GM19025 (cell line): Measurements from ENCODE around the gene GRB2.
"Not testable (repeated sequence)": the region's sequence is repeated elsewhere in the genome, so short reads cannot be mapped to it uniquely, and the experiment has no call there.

Experiments used
- ATAC-seq: cut with Tn5 transposase; IDR thresholded peaks from one replicate; pipeline ENCODE4 v1.9.1; 2021; ENCODE audit warnings: mild to moderate bottlenecking, low read depth, moderate library complexity; ENCODE audit not compliant: unreplicated experiment

Gene GRB2

GRCh38 chr17:75356260-75356937 is 49.1 kb downstream of the GRB2 start:
- no peak for ATAC-seq

DNA sequence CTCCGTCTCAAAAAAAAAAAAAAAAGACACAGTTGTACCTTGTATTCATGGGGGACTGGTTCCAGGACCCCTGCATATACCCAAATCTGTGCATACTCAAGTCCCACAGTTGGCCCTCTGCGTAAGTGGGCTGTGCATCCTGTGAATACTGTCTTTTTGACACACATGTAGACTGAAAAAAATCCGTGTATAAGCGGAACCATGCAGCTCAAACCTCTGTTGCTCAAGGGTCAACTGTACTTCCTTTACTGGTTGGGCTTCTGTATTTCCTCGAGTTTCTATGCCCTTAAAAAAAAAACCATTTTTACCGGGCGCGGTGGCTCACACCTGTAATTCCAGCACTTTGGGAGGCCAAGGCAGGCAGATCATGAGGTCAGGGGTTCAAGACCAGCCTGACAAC is 52.3 kb downstream of the GRB2 start:
- no peak for ATAC-seq

GRCh38 chr17:75352079-75352569 is 53.4 kb downstream of the GRB2 start:
- ATAC-seq: no peak

DNA sequence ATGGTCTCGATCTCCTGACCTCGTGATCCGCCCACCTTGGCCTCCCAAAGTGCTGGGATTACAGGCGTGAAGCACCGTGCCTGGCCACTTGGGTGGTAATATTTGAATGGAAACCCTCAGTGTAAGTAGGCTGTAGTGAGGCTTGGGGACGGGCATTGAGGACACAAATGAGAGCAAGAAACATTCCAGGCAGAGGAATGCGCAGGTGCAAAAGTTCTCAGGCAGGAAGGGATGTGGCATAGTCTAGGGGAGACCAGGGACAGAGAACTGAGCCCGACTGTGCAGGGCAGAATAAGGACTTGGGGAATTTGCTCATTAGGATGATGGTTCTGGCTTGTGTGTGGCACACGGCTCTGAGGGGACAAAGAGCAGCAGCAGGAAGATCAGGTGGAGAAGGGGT is 54.8 kb downstream of the GRB2 start:
- ATAC-seq: no peak

GRCh38 chr17:75350029-75350428 is 55.4 kb downstream of the GRB2 start:
- ATAC-seq: no peak

GRCh38 chr17:75349589-75349988 is 55.9 kb downstream of the GRB2 start:
- no peak for ATAC-seq

DNA sequence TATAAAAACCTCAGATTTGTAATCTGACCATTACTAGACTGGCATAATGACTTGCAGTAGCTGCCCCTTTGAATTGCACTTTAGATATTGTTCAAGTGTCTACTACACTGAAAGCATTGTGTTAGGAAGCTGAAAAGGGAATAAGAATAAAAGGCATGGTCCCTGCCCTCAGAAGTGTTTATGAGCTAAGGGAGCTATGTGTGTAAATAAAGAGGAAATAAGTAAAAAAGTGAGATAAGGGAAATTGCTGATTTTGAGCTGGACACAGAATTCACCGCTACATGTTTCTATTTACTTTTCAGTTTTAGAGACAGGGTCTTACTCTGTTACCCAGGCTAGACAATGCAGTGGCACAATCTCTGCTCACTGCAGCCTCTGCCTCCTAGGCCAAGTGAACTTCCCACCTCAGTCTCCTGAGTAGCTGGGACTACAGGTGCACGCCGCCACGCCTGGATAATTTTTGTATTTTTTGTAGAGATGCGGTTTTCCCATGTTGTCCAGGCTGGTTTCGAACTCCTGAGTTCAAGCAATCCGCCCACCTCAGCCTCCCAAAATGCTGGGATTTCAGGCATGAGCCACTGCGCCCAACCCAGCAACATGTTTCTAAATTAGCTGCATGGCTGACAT is 57.0 kb downstream of the GRB2 start:
- ATAC-seq: no peak

- no peak for ATAC-seq
Measured at GRCh38 chr17:75346906-75347305, 58.6 kb downstream of the GRB2 start.

DNA sequence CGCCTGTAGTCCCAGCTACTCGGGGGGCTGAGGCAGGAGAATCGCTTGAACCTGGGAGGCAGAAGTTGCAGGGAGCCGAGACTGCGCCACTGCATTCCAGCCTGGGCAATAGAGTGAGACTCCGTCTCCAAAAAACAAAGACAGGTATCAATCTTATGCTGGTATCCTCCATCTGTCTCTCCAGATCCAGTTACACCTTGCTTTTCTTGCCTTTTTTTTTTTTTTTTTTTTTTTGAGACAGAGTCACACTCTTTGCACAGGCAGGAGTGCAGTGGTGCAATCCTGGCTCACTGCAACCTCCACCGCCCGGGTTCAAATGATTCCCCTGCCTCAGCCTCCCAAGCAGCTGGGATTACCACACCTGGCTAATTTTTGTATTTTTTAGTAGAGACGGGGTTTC is 59.1 kb downstream of the GRB2 start:
- ATAC-seq: not testable (repeated sequence)

DNA sequence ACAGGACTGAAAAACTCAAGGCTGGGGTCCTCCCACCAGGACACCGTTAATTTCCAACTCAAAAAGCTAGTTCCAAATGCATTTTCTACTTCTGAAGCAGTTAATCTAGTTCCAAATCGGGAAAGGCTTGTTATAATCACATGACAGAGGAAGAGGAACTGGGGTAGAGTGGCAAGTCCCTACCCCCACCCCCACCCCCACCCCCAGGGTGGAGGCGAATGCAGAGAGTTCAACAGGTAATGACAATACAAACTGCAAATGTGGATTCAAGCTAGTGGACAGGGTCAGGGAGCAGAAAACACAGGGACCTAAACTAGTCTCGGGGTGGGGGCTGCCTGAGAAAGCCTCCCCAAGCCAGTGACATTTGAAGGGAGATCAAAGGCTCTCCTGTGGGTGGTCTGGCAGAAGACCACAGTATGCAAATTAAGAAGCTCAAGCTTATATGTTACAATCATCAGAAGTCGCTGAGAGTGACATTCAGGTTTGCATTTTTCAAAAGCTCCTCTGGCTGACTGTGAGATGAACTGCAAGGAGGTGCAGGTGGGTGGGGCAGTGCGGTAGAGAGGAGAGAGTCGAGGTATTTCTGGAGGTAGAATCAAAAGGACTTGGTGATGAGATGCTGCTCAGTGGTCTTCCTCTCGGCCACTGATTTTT is 59.8 kb downstream of the GRB2 start:
- ATAC-seq: peak; percentile 71

GRCh38 chr17:75344666-75345065 is 60.8 kb downstream of the GRB2 start:
- ATAC-seq: no peak

DNA sequence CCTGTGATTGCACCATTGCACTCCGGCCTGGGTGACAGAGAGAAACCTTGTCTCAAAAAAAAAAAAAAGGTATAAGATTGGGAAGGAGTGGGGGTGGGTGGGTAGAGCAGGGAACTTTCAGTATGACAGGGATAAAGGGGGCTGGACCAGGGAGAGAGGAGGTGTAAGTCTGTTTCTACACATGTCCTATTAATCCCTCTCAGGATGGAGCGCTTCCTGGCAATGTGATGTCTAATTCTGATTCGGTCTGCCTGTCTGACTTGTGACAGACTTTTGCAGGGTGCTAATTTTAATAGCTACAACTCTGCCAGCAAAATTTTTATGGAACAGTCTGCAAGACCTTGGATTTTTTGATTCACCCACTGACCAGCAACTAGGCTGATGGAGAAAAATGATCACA is 62.5 kb downstream of the GRB2 start:
- no peak for ATAC-seq

DNA sequence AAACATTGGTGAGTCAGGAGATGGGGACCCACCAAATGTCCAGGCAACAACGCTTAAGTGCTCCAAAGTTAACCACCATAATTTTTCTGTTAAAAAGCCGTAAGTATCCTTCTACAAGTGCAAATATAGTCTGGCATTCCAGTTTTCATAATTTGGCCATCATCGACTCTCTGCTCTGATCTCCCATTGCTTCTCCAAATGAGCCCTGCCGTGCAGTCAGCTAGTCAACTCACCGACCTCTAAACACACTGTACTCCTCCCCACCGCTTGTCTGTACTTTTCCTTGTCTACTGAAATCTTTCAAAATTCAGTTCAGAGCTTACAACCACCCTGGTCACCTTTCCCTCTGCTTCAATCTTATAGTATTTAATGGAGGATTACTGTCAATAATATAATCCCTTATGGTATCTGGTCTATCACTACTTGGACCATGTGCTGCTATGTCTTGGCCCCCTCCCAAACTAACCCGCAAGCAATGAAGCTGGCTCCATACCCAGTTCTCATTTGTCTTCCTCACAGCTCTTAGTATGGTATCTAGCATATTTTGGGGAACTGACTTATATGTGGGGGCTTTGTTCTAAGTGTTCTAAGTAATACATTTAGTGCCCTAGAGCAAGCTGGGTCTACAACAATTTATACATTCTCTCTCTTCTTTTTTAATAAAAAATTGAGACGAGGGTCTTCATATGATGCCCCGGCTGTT is 63.5 kb downstream of the GRB2 start:
- ATAC-seq: no peak

- no peak for ATAC-seq
Measured at GRCh38 chr17:75340631-75341030, 64.8 kb downstream of the GRB2 start.

- ATAC-seq: no peak
Measured at GRCh38 chr17:75339971-75340370, 65.5 kb downstream of the GRB2 start.

DNA sequence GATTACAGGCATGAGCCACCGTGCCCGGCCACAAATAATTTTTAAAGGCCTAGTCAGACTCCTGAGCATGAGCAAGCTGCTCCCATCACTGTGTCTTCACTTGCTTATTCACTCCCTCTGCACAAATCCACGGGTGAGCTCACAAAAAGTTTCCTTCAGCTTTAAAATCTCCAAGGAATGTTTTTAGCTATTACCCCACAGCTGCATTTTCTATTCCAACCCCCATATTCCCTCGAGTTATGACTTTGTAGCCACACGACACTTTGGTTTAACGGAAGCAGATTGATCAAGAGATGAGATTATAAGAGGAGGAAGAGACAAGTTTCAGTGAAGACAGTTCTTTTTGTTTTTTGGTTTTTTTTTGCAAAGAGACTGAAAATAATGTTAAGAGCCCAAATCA is 67.1 kb downstream of the GRB2 start:
- ATAC-seq: no peak

DNA sequence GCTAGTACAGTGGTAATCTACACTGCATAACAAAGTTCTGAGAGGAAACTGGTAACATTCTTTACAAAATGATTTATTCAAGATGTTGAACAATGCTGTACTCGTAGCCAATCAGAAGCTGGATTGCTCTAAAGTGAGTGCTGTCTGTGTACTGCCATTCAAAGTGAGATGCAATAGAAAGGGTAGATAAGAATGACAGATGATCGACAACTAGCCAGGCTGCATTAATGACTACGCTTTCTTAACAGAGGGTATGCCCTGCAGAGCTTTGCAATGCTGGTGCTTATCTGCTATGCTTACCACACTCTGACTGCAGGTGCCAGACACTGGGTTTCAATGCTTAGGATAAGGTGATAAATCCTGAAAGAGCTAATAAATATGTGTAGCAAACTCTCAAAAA is 70.2 kb downstream of the GRB2 start:
- no peak for ATAC-seq

GRCh38 chr17:75334723-75335122 is 70.8 kb downstream of the GRB2 start:
- ATAC-seq: no peak

DNA sequence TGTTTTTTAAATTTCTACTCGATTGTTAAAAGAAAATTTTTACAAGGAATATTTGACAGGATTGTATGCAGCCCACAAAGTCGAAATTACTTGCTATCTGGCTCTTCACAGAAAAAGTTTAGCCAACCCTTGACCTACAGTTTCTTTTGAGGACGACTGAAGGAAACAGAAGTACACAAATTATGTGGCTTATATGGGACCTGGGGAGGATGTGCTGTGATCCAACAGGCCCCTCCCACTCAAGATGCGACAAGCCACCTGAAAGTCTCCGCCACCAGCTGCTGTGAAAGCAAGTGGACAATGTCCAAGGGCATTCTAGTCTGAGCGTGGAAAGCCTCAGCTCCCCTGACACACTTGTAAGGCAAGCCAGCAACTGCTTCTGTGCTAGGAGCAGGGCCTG is 73.8 kb downstream of the GRB2 start:
- no peak for ATAC-seq

GRCh38 chr17:75327757-75328156 is 77.7 kb downstream of the GRB2 start:
- ATAC-seq: no peak

- ATAC-seq: no peak
Measured at GRCh38 chr17:75326226-75326848, 79.1 kb downstream of the GRB2 start.
